SK-N-SH (cell line): ENCODE data around the gene SPOCK3. TPM values are rescaled to one million over a fixed set of nuclear protein-coding genes. Genes with fewer than 3 reads are reported as not detected.

Experiments
- CTCF ChIA-PET: fragments of 300-600, 350-600 bp; formaldehyde crosslinking; extraction: SDS; loops from one replicate; lab custom pipeline; 2021; lab: Yijun Ruan, JAX
- POLR2A ChIA-PET: fragments of 350-600 bp; sonication (Branson Sonifier 250); formaldehyde crosslinking; extraction: SDS; loops from one replicate; lab custom pipeline; 2020; ENCODE audit warnings: antibody characterized with exemption, inconsistent platforms; lab: Yijun Ruan, JAX
- DNase-seq: peaks from one replicate; pipeline ENCODE4 v3.0.0; 2012
- H2AFZ ChIP-seq: fragments of 200-600 bp; sonication (generic); 2 replicates; pipeline ENCODE4 v1.8.1; 2016; ENCODE audit warnings: antibody characterized with exemption, mild to moderate bottlenecking, low read depth
- H3F3A ChIP-seq: fragments of 200-600 bp; sonication (generic); replicated peaks from 2 replicates; pipeline ENCODE3; 2016; ENCODE audit warnings: antibody characterized with exemption, mild to moderate bottlenecking; ENCODE audit not compliant: insufficient read depth
- H3K27ac ChIP-seq, 2 experiments: fragments of 200-500 bp in 1 of 2; fragments of 200-600 bp in 1 of 2; sonication (Bioruptor generic) in 1 of 2; sonication (generic), shearing (Covaris generic) in 1 of 2; 2 replicates each; pipeline versions ENCODE4 v1.5.1 to v1.6.1; 2014 to 2016; ENCODE audit warnings: low read depth in 2 of 2, inconsistent platforms in 1 of 2, low read length in 1 of 2, mild to moderate bottlenecking in 1 of 2, mixed read lengths in 1 of 2
- H3K27me3 ChIP-seq: fragments of 200-600 bp; sonication (generic), shearing (Covaris generic); 2 replicates; pipeline ENCODE4 v1.6.1; 2016; ENCODE audit warnings: mixed run types; ENCODE audit not compliant: insufficient read depth
- H3K36me3 ChIP-seq, 2 experiments: fragments of 200-500 bp in 1 of 2; fragments of 200-600 bp in 1 of 2; sonication (Bioruptor generic) in 1 of 2; sonication (generic) in 1 of 2; replicated peaks in 1 of 2; 2 replicates each; pipeline versions ENCODE3 to v1.5.1; 2014 to 2016; ENCODE audit warnings: low read length in 1 of 2, mild to moderate bottlenecking in 1 of 2; ENCODE audit not compliant: insufficient read depth in 2 of 2, control insufficient read depth in 1 of 2
- H3K4me1 ChIP-seq, 2 experiments: fragments of 200-500 bp in 1 of 2; fragments of 200-600 bp in 1 of 2; sonication (Bioruptor generic) in 1 of 2; sonication (generic), shearing (Covaris generic) in 1 of 2; 2 replicates each; pipeline versions ENCODE4 v1.5.1 to v1.6.1; 2014 to 2016; ENCODE audit warnings: low read depth in 1 of 2, low read length in 1 of 2, mixed run types in 1 of 2; ENCODE audit not compliant: insufficient read depth in 2 of 2, control insufficient read depth in 1 of 2
- H3K4me2 ChIP-seq: fragments of 200-600 bp; sonication (generic), shearing (Covaris generic); 2 replicates; pipeline ENCODE4 v1.6.1; 2017; ENCODE audit warnings: mixed run types
- H3K4me3 ChIP-seq, 2 experiments: fragments of 200-500 bp in 1 of 2; fragments of 200-600 bp in 1 of 2; sonication (Bioruptor generic) in 1 of 2; sonication (generic), shearing (Covaris generic) in 1 of 2; 2 replicates each; pipeline versions ENCODE4 v1.5.1 to v1.8.1; 2014 to 2016; ENCODE audit warnings: low read depth in 2 of 2, inconsistent platforms in 1 of 2, low read length in 1 of 2, mild to moderate bottlenecking in 1 of 2, mixed read lengths in 1 of 2, moderate library complexity in 1 of 2
- H3K79me2 ChIP-seq: fragments of 200-600 bp; sonication (generic); 2 replicates; pipeline ENCODE4 v1.8.1; 2017; ENCODE audit warnings: mild to moderate bottlenecking; ENCODE audit not compliant: insufficient read depth
- H3K9ac ChIP-seq: fragments of 200-600 bp; sonication (generic); 2 replicates; pipeline ENCODE4 v1.6.1; 2017; ENCODE audit warnings: mixed run types
- H3K9me2 ChIP-seq: fragments of 200-600 bp; sonication (generic); 2 replicates; pipeline ENCODE4 v1.6.1; 2017; ENCODE audit warnings: mixed run types
- H3K9me3 ChIP-seq: fragments of 200-600 bp; sonication (generic); 2 replicates; pipeline ENCODE4 v1.6.1; 2017; ENCODE audit warnings: mixed run types, mild to moderate bottlenecking, moderate library complexity
- H4K20me1 ChIP-seq: fragments of 200-600 bp; sonication (generic); 2 replicates; pipeline ENCODE4 v1.6.1; 2017; ENCODE audit warnings: mild to moderate bottlenecking, mixed run types; ENCODE audit not compliant: insufficient read depth
- CTCF ChIP-seq: fragments of 200-600 bp; sonication (generic); IDR thresholded peaks from 2 replicates; pipeline ENCODE4 v1.6.1; 2017; ENCODE audit warnings: antibody characterized with exemption, mild to moderate bottlenecking, moderate library complexity
- EP300 ChIP-seq, 2 experiments: IDR thresholded peaks; 2 replicates each; pipeline versions ENCODE4 v1.4.0 to v1.6.1; 2012; ENCODE audit warnings: borderline replicate concordance in 1 of 2, low read depth in 1 of 2, low read length in 1 of 2
- JUND ChIP-seq: IDR thresholded peaks from 2 replicates; pipeline ENCODE4 v1.4.0; 2012
- MAX ChIP-seq: IDR thresholded peaks from 2 replicates; pipeline ENCODE4 v1.4.0; 2012; ENCODE audit warnings: low read depth
- PBX3 ChIP-seq: IDR thresholded peaks from 2 replicates; pipeline ENCODE4; 2012
- RFX5 ChIP-seq: IDR thresholded peaks from 2 replicates; pipeline ENCODE4 v1.6.1; 2012; ENCODE audit warnings: mild to moderate bottlenecking, improper control_type of control experiment, low read length
- SMC3 ChIP-seq: IDR thresholded peaks from 2 replicates; pipeline ENCODE4 v1.6.1; 2012; ENCODE audit warnings: low read depth, low read length, improper control_type of control experiment
- USF2 ChIP-seq: fragments of 150-350 bp; IDR thresholded peaks from 2 replicates; pipeline ENCODE4 v1.6.1; 2017; ENCODE audit warnings: antibody characterized with exemption, low read length, low read depth, borderline replicate concordance
- YY1 ChIP-seq: IDR thresholded peaks from 2 replicates; pipeline ENCODE4 v1.4.0; 2012; ENCODE audit warnings: low read depth, mild to moderate bottlenecking
- ZBTB33 ChIP-seq: IDR thresholded peaks from 2 replicates; pipeline ENCODE4 v1.4.0; 2012; ENCODE audit warnings: low read depth, borderline replicate concordance
- WGBS: methylation state at CpG from one replicate; pipeline ENCODE4 v1.1.6; 2017; ENCODE audit warnings: low lambda C conversion rate; 5-methylcytosine and 5-hydroxymethylcytosine counted together
- polyA plus RNA-seq, 3 experiments: library from polyadenylated mRNA; depleted of rRNA; stranded (reverse); fragments of >200 nt; gene quantifications; 2 replicates each; pipeline ENCODE4 v1.2.3, GENCODE V29; 2012

Gene SPOCK3
- polyA plus RNA-seq, 1 of the 3 experiments (the other 2 are of a cell fraction): not detected

GRCh38 chr4:166846939-166847338 lies 387.4 kb downstream of the SPOCK3 start:
- no peak overlapping the region for H3K27ac ChIP-seq
- TF ChIP-seq PBX3 (no peak), YY1 (no peak), RFX5 (no peak), CTCF (no peak), MAX (no peak)
- H3K36me3 ChIP-seq: no peaks in the 10 kb centered on the region
- no peaks in the 10 kb centered on the region for H3K79me2 ChIP-seq
- H3K4me3 ChIP-seq: no peak overlapping the region
- H2AFZ ChIP-seq: no peak overlapping the region
- ChIA-PET CTCF (no interaction called here), POLR2A (no interaction called here)
- no peak overlapping the region for H3K4me2 ChIP-seq
- no peak overlapping the region for H3K9ac ChIP-seq
- H3K27me3 ChIP-seq: no peaks in the 10 kb centered on the region
- no peaks in the 10 kb centered on the region for H3F3A ChIP-seq
- no peaks in the 10 kb centered on the region for H4K20me1 ChIP-seq
- no peaks in the 10 kb centered on the region for H3K4me1 ChIP-seq
- no peaks in the 10 kb centered on the region for H3K9me3 ChIP-seq
- H3K9me2 ChIP-seq: no peaks in the 10 kb centered on the region
- no peak for DNase-seq

- ChIA-PET POLR2A (no interaction called here), CTCF (no interaction called here)
- no peaks in the 10 kb centered on the region for H3F3A ChIP-seq
- H3K9me2 ChIP-seq: no peaks in the 10 kb centered on the region
- H3K79me2 ChIP-seq: no peaks in the 10 kb centered on the region
- H3K4me2 ChIP-seq: no peak overlapping the region
- DNase-seq: no peak
- TF ChIP-seq EP300 (IDR thresholded peaks at IDR 0.05; ENCODE audit: borderline replicate concordance in 1 of 2, low read depth in 1 of 2, low read length in 1 of 2): no peak
- TF ChIP-seq CTCF: no peak
- TF ChIP-seq SMC3: no peak
- no peak for TF ChIP-seq ZBTB33
- TF ChIP-seq JUND: no peak
- TF ChIP-seq USF2: no peak
- TF ChIP-seq, all 33 proteins: peak for 0
- Histone ChIP-seq H4K20me1 (no peaks in the 10 kb centered on the region), H3K9ac (no peak overlapping the region), H3K27me3 (no peaks in the 10 kb centered on the region), H3K4me1 (no peaks in the 10 kb centered on the region), H3K9me3 (no peaks in the 10 kb centered on the region), H3K36me3 (no peaks in the 10 kb centered on the region), H3K27ac (no peak overlapping the region), H2AFZ (no peak overlapping the region), H3K4me3 (no peak overlapping the region)
- 87% methylated on average over 3 of the region's 24 CpGs for WGBS
Measured at GRCh38 chr4:166842795-166843261, 391.5 kb downstream of the SPOCK3 start.
